Heart left ventricle (tissue), 13 donors: ENCODE results near the gene NIFK.

Experiments
- POLR2A ChIP-seq, 2 donors: fragments of 450-650 bp; IDR thresholded peaks; one replicate each; pipeline ENCODE4 v1.6.1; 2017; ENCODE audit warnings: antibody characterized with exemption in 2 of 2, mild to moderate bottlenecking in 2 of 2, moderate library complexity in 2 of 2
- TF ChIP-seq, protein P1 (sequence below), 12 donors: fragments of 200-600 bp; sonication (generic) in 4 of 12; IDR thresholded peaks; one replicate each; pipeline versions ENCODE4 v1.5.0 to v1.8.0; 2018 to 2022; ENCODE audit warnings: antibody characterized with exemption in 12 of 12, mild to moderate bottlenecking in 5 of 12
- donor health status: ischemic (EF 13 %, LVEDD 7.1; RV severe dilation, severe dysfunction).
- donor health status: DM: no; HTN: yes; CAD: no.
- donor health status: DM: no; HTN: no; CAD: no.
- donor health status: ischemic (EF 25% LVEDD 6.9; RV normal size, moderate dysfunction).
- donor health status: ischemic (EF 25% LVEDD 5.7; RV mildly dilated, moderate dysfunction).
- donor health status: ischemic (EF 35%, LVEDD 5.7; RV mildly dilated, moderate dysfunction).
- donor health status: nonischemic (EF 11% LVEDD 7.7; RV severe dilation, severe dysfunction).
- donor health status: DM: yes; HTN: yes; CAD: no.
- donor health status: PGD.
- donor health status: ischemic (EF 29% LVEDD 5.4; RV normal size, mild dysfunction).
- donor health status: nonischemic (EF 23%, LVEDD 6.1; RV moderate dilation, normal function).

DNA sequence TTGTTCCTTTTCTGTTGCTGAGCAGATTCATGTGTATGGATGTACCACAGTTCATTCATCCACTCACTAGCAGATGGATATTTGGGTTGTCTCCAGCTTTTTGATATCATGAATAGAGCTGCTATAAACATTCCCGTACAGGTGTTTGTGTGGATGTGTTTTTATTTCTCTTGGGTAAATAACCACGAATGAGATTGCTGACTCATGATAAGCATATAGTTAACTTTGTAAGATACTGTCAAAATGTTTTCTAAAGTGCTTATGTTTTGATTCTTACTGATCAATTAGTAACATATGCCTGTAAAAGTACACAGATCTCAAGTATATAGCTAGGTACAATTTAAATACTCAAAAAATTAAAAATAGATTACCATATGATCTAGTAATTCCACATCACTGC lies 46.5 kb upstream of the NIFK start:
- TF ChIP-seq, protein P1, sequence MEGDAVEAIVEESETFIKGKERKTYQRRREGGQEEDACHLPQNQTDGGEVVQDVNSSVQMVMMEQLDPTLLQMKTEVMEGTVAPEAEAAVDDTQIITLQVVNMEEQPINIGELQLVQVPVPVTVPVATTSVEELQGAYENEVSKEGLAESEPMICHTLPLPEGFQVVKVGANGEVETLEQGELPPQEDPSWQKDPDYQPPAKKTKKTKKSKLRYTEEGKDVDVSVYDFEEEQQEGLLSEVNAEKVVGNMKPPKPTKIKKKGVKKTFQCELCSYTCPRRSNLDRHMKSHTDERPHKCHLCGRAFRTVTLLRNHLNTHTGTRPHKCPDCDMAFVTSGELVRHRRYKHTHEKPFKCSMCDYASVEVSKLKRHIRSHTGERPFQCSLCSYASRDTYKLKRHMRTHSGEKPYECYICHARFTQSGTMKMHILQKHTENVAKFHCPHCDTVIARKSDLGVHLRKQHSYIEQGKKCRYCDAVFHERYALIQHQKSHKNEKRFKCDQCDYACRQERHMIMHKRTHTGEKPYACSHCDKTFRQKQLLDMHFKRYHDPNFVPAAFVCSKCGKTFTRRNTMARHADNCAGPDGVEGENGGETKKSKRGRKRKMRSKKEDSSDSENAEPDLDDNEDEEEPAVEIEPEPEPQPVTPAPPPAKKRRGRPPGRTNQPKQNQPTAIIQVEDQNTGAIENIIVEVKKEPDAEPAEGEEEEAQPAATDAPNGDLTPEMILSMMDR (IDR thresholded peaks at IDR 0.05), result no peak
- TF ChIP-seq POLR2A (IDR thresholded peaks at IDR 0.05), result no peak
